WERI-Rb-1 (cell line): ENCODE measurements around the gene OTOGL.

Experiments used
- DNase-seq: peaks from one replicate; pipeline ENCODE4 v3.0.0-alpha.2; 2020
- H3K27ac ChIP-seq: fragments of 250-450 bp; sonication (Bioruptor Pico); 2 replicates; pipeline ENCODE4 v1.5.1; 2020; ENCODE audit warnings: mild to moderate bottlenecking, moderate library complexity
- H3K27me3 ChIP-seq: fragments of 250-450 bp; sonication (Bioruptor Pico); 2 replicates; pipeline ENCODE4 v1.5.1; 2021; ENCODE audit warnings: mild to moderate bottlenecking, low read depth, moderate library complexity; ENCODE audit not compliant: insufficient read depth, severe bottlenecking
- H3K36me3 ChIP-seq: fragments of 250-450 bp; sonication (Bioruptor Pico); 2 replicates; pipeline ENCODE4 v1.5.1; 2020; ENCODE audit warnings: mild to moderate bottlenecking, moderate library complexity
- H3K4me3 ChIP-seq: 2 replicates; pipeline ENCODE4 v1.5.1; 2011; ENCODE audit warnings: low read depth, mild to moderate bottlenecking, control low read depth, low read length
- H3K9me3 ChIP-seq: fragments of 250-450 bp; sonication (Bioruptor Pico); 2 replicates; pipeline ENCODE4 v1.5.1; 2021; ENCODE audit warnings: mild to moderate bottlenecking, moderate library complexity; ENCODE audit not compliant: severe bottlenecking
- TF ChIP-seq, protein P1 (sequence below): IDR thresholded peaks from 2 replicates; pipeline ENCODE4 v1.5.1; 2011; ENCODE audit warnings: low read depth, mild to moderate bottlenecking, control low read depth, inconsistent platforms, low read length

The OTOGL gene

DNA sequence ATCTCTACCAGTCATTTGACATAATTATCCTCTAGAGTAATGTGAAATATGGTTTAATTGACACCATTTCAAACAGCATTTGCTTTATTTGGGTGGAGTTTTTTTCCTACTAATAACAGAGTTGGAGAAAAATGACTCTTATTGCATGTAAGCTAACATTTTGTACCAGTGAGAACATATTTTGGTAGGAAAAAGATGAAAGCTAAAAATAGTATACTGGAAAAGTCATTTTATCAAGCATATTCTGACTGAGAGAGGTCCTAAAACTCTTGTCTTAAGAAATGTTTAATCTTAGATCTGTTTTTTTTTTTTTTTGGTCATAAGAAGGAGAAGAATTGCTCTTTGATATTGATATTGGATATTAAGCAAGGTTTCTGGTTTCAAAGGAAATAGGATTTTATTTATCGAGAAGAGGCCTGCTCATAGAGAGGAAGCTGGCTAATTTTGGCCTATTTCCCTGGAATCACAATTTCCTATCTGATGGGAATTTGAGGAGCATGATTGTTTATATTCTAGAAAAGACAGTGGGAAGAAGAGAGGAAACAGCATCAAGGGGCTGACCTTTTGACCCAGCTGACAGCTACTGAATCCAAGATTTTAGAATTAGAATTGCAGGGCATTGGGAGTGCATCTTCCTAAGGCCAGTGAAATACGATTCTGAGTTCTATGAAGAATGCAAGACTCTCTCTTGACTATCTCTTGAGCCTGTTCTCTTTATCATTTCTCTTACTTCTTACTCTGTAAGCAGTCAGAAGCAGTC, 19.4 kb downstream of the OTOGL start:
- no peak overlapping the region for H3K27ac ChIP-seq

DNA sequence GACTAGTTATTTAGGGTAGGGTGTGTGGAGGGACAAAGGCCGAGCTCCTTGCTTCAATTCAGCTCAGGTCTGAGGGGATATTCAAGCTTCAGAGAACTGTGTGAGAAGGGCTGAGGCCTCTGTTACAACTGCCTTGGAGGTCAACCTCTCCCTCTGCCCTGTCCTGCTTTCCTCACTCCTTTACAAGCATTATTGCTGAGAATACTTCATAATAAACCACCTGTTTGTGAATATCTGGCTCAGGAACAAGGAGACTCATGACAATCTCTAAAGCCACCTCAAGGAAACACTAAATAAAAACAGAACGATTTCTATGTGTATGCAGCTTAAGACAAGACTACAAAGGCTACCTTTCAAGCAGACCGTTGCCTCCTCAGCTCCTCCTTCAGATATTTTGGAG, 21.7 kb downstream of the OTOGL start:
- no peak overlapping the region for H3K27ac ChIP-seq
- no peak overlapping the region for H3K4me3 ChIP-seq
- no peaks in the 10 kb centered on the region for H3K27me3 ChIP-seq
- no peak for DNase-seq
- H3K36me3 ChIP-seq: no peaks in the 10 kb centered on the region
- H3K9me3 ChIP-seq: no peaks in the 10 kb centered on the region
- TF ChIP-seq, protein P1, sequence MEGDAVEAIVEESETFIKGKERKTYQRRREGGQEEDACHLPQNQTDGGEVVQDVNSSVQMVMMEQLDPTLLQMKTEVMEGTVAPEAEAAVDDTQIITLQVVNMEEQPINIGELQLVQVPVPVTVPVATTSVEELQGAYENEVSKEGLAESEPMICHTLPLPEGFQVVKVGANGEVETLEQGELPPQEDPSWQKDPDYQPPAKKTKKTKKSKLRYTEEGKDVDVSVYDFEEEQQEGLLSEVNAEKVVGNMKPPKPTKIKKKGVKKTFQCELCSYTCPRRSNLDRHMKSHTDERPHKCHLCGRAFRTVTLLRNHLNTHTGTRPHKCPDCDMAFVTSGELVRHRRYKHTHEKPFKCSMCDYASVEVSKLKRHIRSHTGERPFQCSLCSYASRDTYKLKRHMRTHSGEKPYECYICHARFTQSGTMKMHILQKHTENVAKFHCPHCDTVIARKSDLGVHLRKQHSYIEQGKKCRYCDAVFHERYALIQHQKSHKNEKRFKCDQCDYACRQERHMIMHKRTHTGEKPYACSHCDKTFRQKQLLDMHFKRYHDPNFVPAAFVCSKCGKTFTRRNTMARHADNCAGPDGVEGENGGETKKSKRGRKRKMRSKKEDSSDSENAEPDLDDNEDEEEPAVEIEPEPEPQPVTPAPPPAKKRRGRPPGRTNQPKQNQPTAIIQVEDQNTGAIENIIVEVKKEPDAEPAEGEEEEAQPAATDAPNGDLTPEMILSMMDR: no peak

More for the DNA sequence above, 19.4 kb downstream of the OTOGL start:
- DNase-seq: no peak
- H3K36me3 ChIP-seq: no peaks in the 10 kb centered on the region
- H3K4me3 ChIP-seq: no peak overlapping the region
- H3K9me3 ChIP-seq: no peaks in the 10 kb centered on the region
- TF ChIP-seq, protein P1: no peak
- H3K27me3 ChIP-seq: no peaks in the 10 kb centered on the region

DNA sequence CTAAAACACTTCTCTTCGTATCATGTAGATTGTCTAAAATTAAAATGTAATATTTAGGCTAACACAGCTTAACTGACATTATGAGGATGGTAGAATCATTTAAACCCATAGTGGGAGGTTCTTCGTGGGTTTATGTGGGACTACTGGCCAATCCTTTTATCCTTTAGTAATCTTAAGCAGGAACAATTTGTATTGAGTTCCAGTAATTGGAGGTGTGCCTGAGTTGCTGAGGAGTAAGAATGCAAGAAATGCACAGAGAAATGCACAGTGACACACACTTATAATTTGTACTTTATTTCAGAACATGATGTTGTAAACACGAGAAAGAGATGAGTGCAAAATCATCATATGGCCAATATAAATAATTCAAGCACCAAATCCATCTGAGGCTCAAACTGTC, 22.3 kb downstream of the OTOGL start:
- TF ChIP-seq, protein P1: no peak
- Histone ChIP-seq H3K27ac (no peak overlapping the region), H3K36me3 (no peaks in the 10 kb centered on the region), H3K27me3 (no peaks in the 10 kb centered on the region), H3K9me3 (no peaks in the 10 kb centered on the region), H3K4me3 (no peak overlapping the region)
- DNase-seq: no peak

DNA sequence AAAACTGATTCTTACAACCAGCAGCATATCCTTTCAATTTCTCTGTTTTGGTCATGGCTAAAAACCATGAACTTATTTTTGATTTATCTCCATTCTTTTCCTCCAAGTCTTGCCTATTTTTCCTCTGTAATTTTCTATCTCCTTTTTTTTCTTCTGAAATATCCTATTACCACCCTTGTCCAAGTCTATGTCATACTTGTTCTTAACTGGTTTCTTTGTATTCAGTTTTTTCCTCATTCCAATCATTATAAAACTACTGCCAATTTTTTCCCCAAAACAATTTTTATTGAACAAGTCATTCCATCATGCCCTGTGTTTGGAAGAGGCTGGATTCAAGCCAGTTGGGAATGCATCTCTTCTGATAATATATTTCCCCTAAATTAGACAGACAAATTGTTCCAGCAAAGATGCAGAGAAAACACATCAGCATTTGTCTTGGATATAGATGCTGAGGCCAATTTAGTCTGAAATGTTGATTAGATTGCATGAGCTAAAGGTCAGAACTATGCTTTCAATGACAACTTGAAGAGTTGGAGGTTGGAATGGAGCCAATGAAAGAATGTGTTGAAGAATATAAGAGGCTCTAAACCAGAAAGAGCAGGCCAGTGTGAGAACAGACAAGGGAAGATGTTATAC, 30.7 kb downstream of the OTOGL start:
- DNase-seq: no peak
- Histone ChIP-seq H3K27me3 (no peaks in the 10 kb centered on the region), H3K36me3 (no peaks in the 10 kb centered on the region), H3K27ac (no peak overlapping the region), H3K4me3 (no peak overlapping the region), H3K9me3 (no peaks in the 10 kb centered on the region)
- TF ChIP-seq, protein P1: no peak

DNA sequence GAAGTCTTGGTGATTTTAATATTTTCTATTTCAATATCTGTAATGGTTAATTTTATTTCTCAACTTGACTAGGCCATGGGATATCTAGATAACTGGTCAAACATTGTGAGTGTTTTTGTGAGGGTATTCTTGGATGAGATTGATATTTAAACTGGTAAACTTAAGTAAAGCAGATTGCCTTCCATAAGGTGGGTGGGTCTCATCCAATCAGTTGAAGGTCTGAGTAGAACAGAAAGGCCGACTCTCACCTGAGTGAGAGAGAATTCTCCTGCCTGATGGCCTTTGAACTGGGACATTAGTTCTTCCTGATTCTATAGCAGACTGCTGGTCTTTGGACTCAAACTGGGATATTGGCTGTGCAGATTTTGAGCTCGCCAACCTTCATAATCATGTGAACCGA, 36.3 kb downstream of the OTOGL start:
- TF ChIP-seq, protein P1: no peak
- no peak for DNase-seq
- H3K9me3 ChIP-seq: no peaks in the 10 kb centered on the region
- no peaks in the 10 kb centered on the region for H3K27me3 ChIP-seq
- H3K27ac ChIP-seq: no peak overlapping the region
- no peaks in the 10 kb centered on the region for H3K36me3 ChIP-seq
- no peak overlapping the region for H3K4me3 ChIP-seq
